Measurements from ENCODE around the gene RAD51B. TPM values are rescaled to one million over a fixed set of nuclear protein-coding genes. Genes with fewer than 3 reads are reported as not detected.
"Not testable (repeated sequence)": the region's sequence is repeated elsewhere in the genome, so short reads cannot be mapped to it uniquely, and the experiment has no call there.

The RAD51B gene
- polyA plus RNA-seq, 3 donors, result 3.6 to 11.6 (median 9.4) TPM

DNA sequence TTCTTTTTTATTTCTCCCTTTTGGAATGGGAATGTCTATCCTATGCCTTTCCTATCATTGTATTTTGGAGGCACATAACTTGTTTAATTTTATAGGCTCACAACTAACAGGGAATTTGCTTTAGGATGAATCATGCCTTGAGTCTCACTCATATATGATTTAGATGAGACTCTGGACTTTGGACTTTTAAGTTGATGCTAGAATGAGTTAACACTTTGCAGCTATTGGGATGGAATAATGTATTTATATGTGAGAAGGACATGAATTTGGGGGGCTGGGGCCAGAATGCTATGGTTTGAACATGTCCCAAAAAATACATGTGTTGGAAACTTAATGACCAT, 607.9 kb downstream of the RAD51B start:
- intact Hi-C loops (cut with micrococcal nuclease), result no loop called here
- H3K79me2 ChIP-seq (ENCODE audit: insufficient read depth, low read length), result no peaks in the 10 kb centered on the region
- Mint-ChIP-seq H3K27ac (no peak overlapping the region), H3K4me3 (no peak overlapping the region), H3K36me3 (peaks cover 0 to 2% of the 10 kb centered on the region in 2 donors), H3K4me1 (peaks cover 15% of the 10 kb centered on the region), H3K9me3 (peaks cover 2 to 11% (median 7%) of the 10 kb centered on the region in 7 donors), H3K27me3 (ENCODE audit: low read depth in 3 of 3) (peaks cover 0 to 1% (median 0%) of the 10 kb centered on the region in 3 donors)
- peaks cover 8 to 13% of the 10 kb centered on the region in 2 donors for H3K4me1 ChIP-seq (ENCODE audit: control insufficient read depth in 1 of 2, insufficient read depth in 2 of 2, low read length in 2 of 2)
- no peaks in the 10 kb centered on the region for H3K9me3 ChIP-seq (replicated peaks in 1 of 2; ENCODE audit: control insufficient read depth in 1 of 2, insufficient read depth in 1 of 2, low read length in 2 of 2)
- no peak for DNase-seq
- no peak for TF ChIP-seq CTCF (IDR thresholded peaks at IDR 0.05)
- no peaks in the 10 kb centered on the region for H3K27me3 ChIP-seq (ENCODE audit: control insufficient read depth in 2 of 2, insufficient read depth in 2 of 2, low read length in 2 of 2)
- H3K9ac ChIP-seq (ENCODE audit: insufficient read depth, low read length, poor library complexity, severe bottlenecking), result no peak overlapping the region
- no peak overlapping the region for H3K4me2 ChIP-seq (replicated peaks; ENCODE audit: extremely low read depth, low read length, poor library complexity, severe bottlenecking)
- no peaks in the 10 kb centered on the region for H4K20me1 ChIP-seq (ENCODE audit: insufficient read depth, low read length)
- no peaks in the 10 kb centered on the region for H3K36me3 ChIP-seq (replicated peaks in 1 of 2; ENCODE audit: control insufficient read depth in 1 of 2, insufficient read depth in 2 of 2, low read length in 2 of 2)
- no peak overlapping the region for H3K4me3 ChIP-seq (replicated peaks in 1 of 3; ENCODE audit: low read depth in 2 of 3, low read length in 3 of 3)
- no peak overlapping the region for H2AFZ ChIP-seq (ENCODE audit: insufficient read depth, low read depth, low read length, poor library complexity, severe bottlenecking)
- no peak overlapping the region for H3K27ac ChIP-seq (ENCODE audit: low read depth in 1 of 2, low read length in 2 of 2)

- Mint-ChIP-seq H3K4me1 (peaks cover 11% of the 10 kb centered on the region), H3K9me3 (peaks cover 2 to 11% (median 8%) of the 10 kb centered on the region in 7 donors)
- H3K79me2 ChIP-seq (ENCODE audit: insufficient read depth, low read length); H3K27ac ChIP-seq (ENCODE audit: low read depth in 1 of 2, low read length in 2 of 2); DNase-seq; H3K4me3 ChIP-seq (replicated peaks in 1 of 3; ENCODE audit: low read depth in 2 of 3, low read length in 3 of 3); H3K27me3 ChIP-seq (ENCODE audit: control insufficient read depth in 2 of 2, insufficient read depth in 2 of 2, low read length in 2 of 2); H3K27ac Mint-ChIP-seq; H3K27me3 Mint-ChIP-seq (ENCODE audit: low read depth in 3 of 3); H3K36me3 Mint-ChIP-seq; H3K36me3 ChIP-seq (replicated peaks in 1 of 2; ENCODE audit: control insufficient read depth in 1 of 2, insufficient read depth in 2 of 2, low read length in 2 of 2); H3K9ac ChIP-seq (ENCODE audit: insufficient read depth, low read length, poor library complexity, severe bottlenecking); H3K4me3 Mint-ChIP-seq; H3K4me2 ChIP-seq (replicated peaks; ENCODE audit: extremely low read depth, low read length, poor library complexity, severe bottlenecking); intact Hi-C loops (cut with micrococcal nuclease); H3K9me3 ChIP-seq (replicated peaks in 1 of 2; ENCODE audit: control insufficient read depth in 1 of 2, insufficient read depth in 1 of 2, low read length in 2 of 2); H4K20me1 ChIP-seq (ENCODE audit: insufficient read depth, low read length); H3K4me1 ChIP-seq (ENCODE audit: control insufficient read depth in 1 of 2, insufficient read depth in 2 of 2, low read length in 2 of 2); H2AFZ ChIP-seq (ENCODE audit: insufficient read depth, low read depth, low read length, poor library complexity, severe bottlenecking): not testable (repeated sequence)
- no CpG with 5 or more reads among the region's 5 CpGs for WGBS (ENCODE audit: insufficient coverage)
Measured at GRCh38 chr14:68428900-68429299, 609.3 kb downstream of the RAD51B start.

- H3K4me1 ChIP-seq (ENCODE audit: control insufficient read depth in 1 of 2, insufficient read depth in 2 of 2, low read length in 2 of 2); DNase-seq; H3K4me3 ChIP-seq (replicated peaks in 1 of 3; ENCODE audit: low read depth in 2 of 3, low read length in 3 of 3); H3K27ac Mint-ChIP-seq; H3K36me3 Mint-ChIP-seq; H3K27ac ChIP-seq (ENCODE audit: low read depth in 1 of 2, low read length in 2 of 2); H3K27me3 ChIP-seq (ENCODE audit: control insufficient read depth in 2 of 2, insufficient read depth in 2 of 2, low read length in 2 of 2); H3K9me3 ChIP-seq (replicated peaks in 1 of 2; ENCODE audit: control insufficient read depth in 1 of 2, insufficient read depth in 1 of 2, low read length in 2 of 2); H3K79me2 ChIP-seq (ENCODE audit: insufficient read depth, low read length); H3K27me3 Mint-ChIP-seq (ENCODE audit: low read depth in 3 of 3); H2AFZ ChIP-seq (ENCODE audit: insufficient read depth, low read depth, low read length, poor library complexity, severe bottlenecking); H3K9ac ChIP-seq (ENCODE audit: insufficient read depth, low read length, poor library complexity, severe bottlenecking); H3K4me1 Mint-ChIP-seq; H4K20me1 ChIP-seq (ENCODE audit: insufficient read depth, low read length); intact Hi-C loops (cut with micrococcal nuclease); H3K36me3 ChIP-seq (replicated peaks in 1 of 2; ENCODE audit: control insufficient read depth in 1 of 2, insufficient read depth in 2 of 2, low read length in 2 of 2); H3K4me2 ChIP-seq (replicated peaks; ENCODE audit: extremely low read depth, low read length, poor library complexity, severe bottlenecking); H3K4me3 Mint-ChIP-seq: not testable (repeated sequence)
- peaks cover 4 to 23% (median 14%) of the 10 kb centered on the region in 7 donors for H3K9me3 Mint-ChIP-seq
- 97% methylated on average over 5 of the region's 6 CpGs for WGBS (ENCODE audit: insufficient coverage)
Measured at GRCh38 chr14:68434173-68434572, 614.6 kb downstream of the RAD51B start.

GRCh38 chr14:68435631-68436030, 616.1 kb downstream of the RAD51B start:
- H3K79me2 ChIP-seq (ENCODE audit: insufficient read depth, low read length); H4K20me1 ChIP-seq (ENCODE audit: insufficient read depth, low read length); H3K4me2 ChIP-seq (replicated peaks; ENCODE audit: extremely low read depth, low read length, poor library complexity, severe bottlenecking); H3K36me3 ChIP-seq (replicated peaks in 1 of 2; ENCODE audit: control insufficient read depth in 1 of 2, insufficient read depth in 2 of 2, low read length in 2 of 2); H3K27ac Mint-ChIP-seq; H3K9me3 ChIP-seq (replicated peaks in 1 of 2; ENCODE audit: control insufficient read depth in 1 of 2, insufficient read depth in 1 of 2, low read length in 2 of 2); H3K4me3 ChIP-seq (replicated peaks in 1 of 3; ENCODE audit: low read depth in 2 of 3, low read length in 3 of 3); H2AFZ ChIP-seq (ENCODE audit: insufficient read depth, low read depth, low read length, poor library complexity, severe bottlenecking); intact Hi-C loops (cut with micrococcal nuclease); H3K4me1 ChIP-seq (ENCODE audit: control insufficient read depth in 1 of 2, insufficient read depth in 2 of 2, low read length in 2 of 2); H3K27ac ChIP-seq (ENCODE audit: low read depth in 1 of 2, low read length in 2 of 2); DNase-seq; H3K9ac ChIP-seq (ENCODE audit: insufficient read depth, low read length, poor library complexity, severe bottlenecking); H3K27me3 ChIP-seq (ENCODE audit: control insufficient read depth in 2 of 2, insufficient read depth in 2 of 2, low read length in 2 of 2); H3K27me3 Mint-ChIP-seq (ENCODE audit: low read depth in 3 of 3); H3K4me1 Mint-ChIP-seq; H3K4me3 Mint-ChIP-seq; H3K36me3 Mint-ChIP-seq: not testable (repeated sequence)
- H3K9me3 Mint-ChIP-seq, result peaks cover 4 to 13% (median 6%) of the 10 kb centered on the region in 7 donors
